Measurements from ENCODE around the gene TNS2. TPM values are rescaled to one million over a fixed set of nuclear protein-coding genes. Genes with fewer than 3 reads are reported as not detected.

The TNS2 gene
- total RNA-seq, 2 donors from 2014 or later, result 1.5 to 2.6 TPM

DNA sequence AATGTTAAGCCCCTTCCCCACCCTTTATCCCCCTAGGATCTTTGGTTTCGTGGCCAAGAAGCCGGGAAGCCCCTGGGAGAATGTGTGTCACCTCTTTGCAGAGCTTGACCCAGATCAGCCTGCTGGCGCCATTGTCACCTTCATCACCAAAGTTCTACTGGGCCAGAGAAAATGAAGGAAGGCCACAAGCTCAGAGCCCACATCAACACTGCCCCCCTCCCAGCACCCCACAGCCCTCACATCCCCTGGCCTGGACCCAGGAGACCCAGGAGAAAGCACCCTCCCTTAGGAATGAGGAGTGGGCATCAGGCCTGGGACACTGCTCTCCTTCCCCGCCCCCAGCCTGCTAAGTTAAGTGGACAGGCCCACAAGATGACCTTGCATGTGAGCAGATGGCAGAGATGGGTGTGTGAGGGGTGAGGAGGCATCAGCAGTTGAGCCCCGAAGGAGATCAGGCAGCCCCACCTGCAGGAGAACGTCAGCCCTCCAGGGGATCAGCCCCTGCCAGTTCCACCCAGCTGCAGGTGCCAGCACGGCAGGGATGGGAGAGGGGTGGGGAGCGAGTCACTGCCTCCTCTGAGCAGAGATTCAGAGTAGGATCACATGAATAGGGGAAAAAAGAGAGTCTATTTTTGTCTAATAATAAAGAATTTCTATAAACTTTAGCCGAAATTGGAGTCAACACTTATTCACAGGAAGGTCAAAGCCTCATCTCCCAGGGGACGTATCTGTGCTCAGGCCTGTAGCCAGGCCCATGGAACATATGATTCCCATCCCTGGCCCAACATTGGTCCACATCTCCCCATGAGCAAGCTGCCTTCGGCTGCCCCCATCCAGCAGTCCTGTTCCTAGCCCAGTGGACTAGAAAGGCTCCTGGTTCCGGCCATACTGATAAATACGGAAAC is 14.1 kb downstream of the TNS2 start:
- Mint-ChIP-seq H3K9me3 (no peaks in the 10 kb centered on the region), H3K27ac (no peak overlapping the region), H3K36me3 (ENCODE audit: insufficient read depth in 2 of 2) (peaks cover 0 to 8% of the 10 kb centered on the region in 2 donors), H3K4me3 (no peak overlapping the region), H3K4me1 (ENCODE audit: low read depth) (peaks cover 21% of the 10 kb centered on the region), H3K27me3 (ENCODE audit: low read depth) (no peaks in the 10 kb centered on the region)
- ATAC-seq (replicated peaks in 1 of 2) (no peak), DNase-seq (no peak)

DNA sequence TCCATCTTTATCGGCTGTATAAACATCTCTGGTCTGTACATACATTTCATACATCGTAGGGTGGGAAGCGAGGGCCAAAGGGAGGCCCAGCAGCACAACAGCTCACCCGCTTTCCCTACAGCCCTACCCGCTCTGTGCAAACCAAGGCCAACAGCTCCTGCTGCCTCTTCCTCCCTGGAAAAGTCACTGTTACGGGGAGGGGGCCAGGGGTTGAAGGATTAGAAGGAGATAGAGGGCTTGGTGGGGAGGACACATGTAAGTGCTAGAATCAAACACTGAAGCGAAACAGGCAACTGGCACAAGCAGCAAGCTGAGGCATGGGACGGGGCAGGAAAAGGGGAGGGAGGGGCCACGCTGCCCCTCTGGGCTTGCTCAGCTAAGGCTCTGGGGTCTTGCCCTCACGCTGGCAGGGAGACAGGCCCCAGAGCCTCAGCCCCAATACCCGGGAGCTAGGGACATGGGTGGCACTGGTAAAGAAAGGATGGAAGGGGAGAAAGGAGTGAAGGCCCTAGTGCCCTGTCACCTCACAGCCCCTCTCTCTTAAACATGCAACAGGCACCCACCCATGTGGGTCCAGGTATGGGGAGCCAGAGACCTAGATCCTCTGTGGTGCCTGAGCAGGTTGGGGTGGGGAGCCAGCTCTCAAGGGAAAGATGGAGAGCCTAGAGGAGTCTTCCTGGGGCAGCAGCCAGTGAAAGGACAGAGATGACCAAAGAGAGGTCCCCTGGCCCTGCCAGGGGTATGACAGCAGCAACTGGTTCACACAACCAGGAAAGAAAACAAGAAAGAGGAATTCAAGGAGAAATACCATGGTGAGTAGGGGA is 15.0 kb downstream of the TNS2 start:
- no peak overlapping the region for H3K27ac Mint-ChIP-seq
- H3K9me3 Mint-ChIP-seq, result no peaks in the 10 kb centered on the region
- no peaks in the 10 kb centered on the region for H3K27me3 Mint-ChIP-seq (ENCODE audit: low read depth)
- no peak for DNase-seq
- ATAC-seq (replicated peaks in 1 of 2), result no peak
- peaks cover 0 to 8% of the 10 kb centered on the region in 2 donors for H3K36me3 Mint-ChIP-seq (ENCODE audit: insufficient read depth in 2 of 2)
- H3K4me1 Mint-ChIP-seq (ENCODE audit: low read depth), result peaks cover 21% of the 10 kb centered on the region
- no peak overlapping the region for H3K4me3 Mint-ChIP-seq

DNA sequence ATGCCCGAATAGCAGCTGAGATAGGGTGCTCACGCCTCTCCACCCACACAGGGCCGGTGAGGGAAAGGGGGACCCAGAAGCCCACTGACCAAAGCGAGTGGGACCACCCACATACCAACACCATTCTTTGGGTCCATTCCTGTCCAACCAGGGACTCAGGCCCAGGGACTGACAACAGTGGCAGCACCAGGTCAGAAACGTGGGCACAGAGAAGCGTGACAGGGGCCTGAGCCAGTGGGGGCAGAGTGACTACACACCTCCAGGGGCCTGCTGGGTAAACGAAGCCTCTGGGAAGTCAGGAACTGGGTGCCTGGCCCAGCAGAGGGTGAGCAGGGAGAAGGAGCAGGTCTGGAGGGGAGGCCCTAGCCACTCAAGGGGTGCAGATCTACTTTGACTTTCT is 15.6 kb downstream of the TNS2 start:
- DNase-seq (no peak), ATAC-seq (replicated peaks in 1 of 2) (no peak)
- peaks cover 21% of the 10 kb centered on the region for H3K4me1 Mint-ChIP-seq (ENCODE audit: low read depth)
- H3K27me3 Mint-ChIP-seq (ENCODE audit: low read depth), result no peaks in the 10 kb centered on the region
- H3K36me3 Mint-ChIP-seq (ENCODE audit: insufficient read depth in 2 of 2), result peaks cover 0 to 8% of the 10 kb centered on the region in 2 donors
- no peak overlapping the region for H3K4me3 Mint-ChIP-seq
- no peaks in the 10 kb centered on the region for H3K9me3 Mint-ChIP-seq
- H3K27ac Mint-ChIP-seq, result no peak overlapping the region

GRCh38 chr12:53065975-53066931 is 16.4 kb downstream of the TNS2 start:
- Mint-ChIP-seq H3K27me3 (ENCODE audit: low read depth) (no peaks in the 10 kb centered on the region), H3K4me1 (ENCODE audit: low read depth) (peaks cover 21% of the 10 kb centered on the region), H3K27ac (peak overlapping the region; percentile 40), H3K36me3 (ENCODE audit: insufficient read depth in 2 of 2) (peaks cover 0 to 8% of the 10 kb centered on the region in 2 donors), H3K9me3 (no peaks in the 10 kb centered on the region), H3K4me3 (no peak overlapping the region)
- ATAC-seq (replicated peaks in 1 of 2) (peak; percentile 73), DNase-seq (peak; percentile 71 to 81)

GRCh38 chr12:53067074-53067992 is 17.5 kb downstream of the TNS2 start:
- H3K27ac Mint-ChIP-seq, result peak overlapping the region; percentile 34
- no peak overlapping the region for H3K4me3 Mint-ChIP-seq
- ATAC-seq (replicated peaks in 1 of 2) (peak; percentile 34 to 45), DNase-seq (no peak)
- no peaks in the 10 kb centered on the region for H3K27me3 Mint-ChIP-seq (ENCODE audit: low read depth)
- H3K9me3 Mint-ChIP-seq, result no peaks in the 10 kb centered on the region
- peaks cover 26% of the 10 kb centered on the region for H3K4me1 Mint-ChIP-seq (ENCODE audit: low read depth)
- peaks cover 0 to 8% of the 10 kb centered on the region in 2 donors for H3K36me3 Mint-ChIP-seq (ENCODE audit: insufficient read depth in 2 of 2)

DNA sequence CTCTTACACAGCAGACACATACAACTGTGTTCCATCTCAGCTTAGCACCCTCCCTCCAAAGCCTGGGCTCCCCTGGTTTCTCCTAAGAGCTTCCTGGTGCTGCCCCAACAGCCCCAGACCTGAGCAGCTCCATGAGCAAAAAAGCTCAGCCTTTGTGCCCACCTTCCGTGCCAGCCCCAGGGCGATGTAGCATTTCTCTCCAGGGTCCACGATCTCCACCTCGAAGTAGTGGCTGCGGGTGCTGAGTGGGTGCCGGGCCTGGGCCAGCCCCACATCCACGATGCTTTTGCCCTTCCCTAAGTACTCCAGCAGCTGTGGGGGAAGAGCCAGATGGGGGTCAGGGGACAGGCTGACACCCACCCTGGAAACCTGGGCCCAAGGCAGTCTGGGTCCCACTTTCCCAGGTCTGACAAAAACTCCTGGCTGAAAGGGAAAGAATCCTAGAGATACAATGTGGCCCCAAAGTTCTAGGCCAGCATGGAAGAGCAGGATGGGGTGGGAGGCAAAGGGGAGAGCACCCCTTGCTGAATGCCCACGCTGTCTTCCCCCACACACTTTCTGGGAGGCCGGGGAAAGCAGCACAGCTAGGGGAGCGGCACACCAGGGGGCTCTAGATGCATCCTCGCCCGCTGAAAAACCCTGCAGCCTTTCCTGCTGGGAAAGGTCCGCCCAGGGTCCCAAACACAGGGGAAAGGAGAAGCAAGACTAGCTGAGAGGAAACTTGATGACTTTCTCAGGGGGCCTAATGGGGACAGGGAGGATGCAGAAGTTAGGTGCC is 18.3 kb downstream of the TNS2 start:
- ATAC-seq (replicated peaks in 1 of 2), result no peak

GRCh38 chr12:53068811-53069585 is 19.1 kb downstream of the TNS2 start:
- H3K27ac Mint-ChIP-seq, result no peak overlapping the region
- DNase-seq, result no peak

More for the DNA sequence above, 18.3 kb downstream of the TNS2 start:
- Mint-ChIP-seq H3K4me3 (no peak overlapping the region), H3K27ac (no peak overlapping the region), H3K4me1 (ENCODE audit: low read depth) (peaks cover 26% of the 10 kb centered on the region), H3K27me3 (ENCODE audit: low read depth) (no peaks in the 10 kb centered on the region), H3K36me3 (ENCODE audit: insufficient read depth in 2 of 2) (peaks cover 3 to 8% of the 10 kb centered on the region in 2 donors), H3K9me3 (no peaks in the 10 kb centered on the region)
- no peak for DNase-seq

GRCh38 chr12:53069621-53070410 is 20.0 kb downstream of the TNS2 start:
- H3K36me3 Mint-ChIP-seq (ENCODE audit: insufficient read depth in 2 of 2), result peaks cover 3 to 8% of the 10 kb centered on the region in 2 donors
- H3K4me1 Mint-ChIP-seq (ENCODE audit: low read depth), result peaks cover 34% of the 10 kb centered on the region
- H3K9me3 Mint-ChIP-seq, result no peaks in the 10 kb centered on the region
- no peak overlapping the region for H3K27ac Mint-ChIP-seq
- no peaks in the 10 kb centered on the region for H3K27me3 Mint-ChIP-seq (ENCODE audit: low read depth)
- no peak for DNase-seq
- ATAC-seq (replicated peaks in 1 of 2), result no peak
- no peak overlapping the region for H3K4me3 Mint-ChIP-seq

More at GRCh38 chr12:53068811-53069585, 19.1 kb downstream of the TNS2 start:
- no peak overlapping the region for H3K4me3 Mint-ChIP-seq
- H3K27me3 Mint-ChIP-seq (ENCODE audit: low read depth), result no peaks in the 10 kb centered on the region
- ATAC-seq (replicated peaks in 1 of 2), result no peak
- H3K4me1 Mint-ChIP-seq (ENCODE audit: low read depth), result peaks cover 30% of the 10 kb centered on the region
- no peaks in the 10 kb centered on the region for H3K9me3 Mint-ChIP-seq
- H3K36me3 Mint-ChIP-seq (ENCODE audit: insufficient read depth in 2 of 2), result peaks cover 3 to 8% of the 10 kb centered on the region in 2 donors

- no peak overlapping the region for H3K4me3 Mint-ChIP-seq
- DNase-seq (no peak), ATAC-seq (replicated peaks in 1 of 2) (no peak)
- H3K4me1 Mint-ChIP-seq (ENCODE audit: low read depth), result peaks cover 27% of the 10 kb centered on the region
- no peak overlapping the region for H3K27ac Mint-ChIP-seq
- H3K36me3 Mint-ChIP-seq (ENCODE audit: insufficient read depth in 2 of 2), result peaks cover under 1 to 3% of the 10 kb centered on the region in 2 donors
- H3K9me3 Mint-ChIP-seq, result no peaks in the 10 kb centered on the region
- H3K27me3 Mint-ChIP-seq (ENCODE audit: low read depth), result no peaks in the 10 kb centered on the region
These were observed 21.1 kb downstream of the TNS2 start for GRCh38 chr12:53070877-53071492.

All from activated T-cell treated with anti-CD3 and anti-CD28 coated beads, Interleukin-2, amount 50 U/mL, for 72 hours (primary cell).